H1 (cell line): ENCODE results near the gene NKAIN4.

Source experiments
- CREB1 ChIP-seq: IDR thresholded peaks from 2 replicates; pipeline ENCODE4 v1.6.1; 2012; ENCODE audit warnings: inconsistent platforms
- CTCF ChIP-seq, 3 experiments: IDR thresholded peaks; 1 replicate in 2 of 3; 2 replicates in 1 of 3; pipeline versions ENCODE4 v1.5.1 to v1.6.1; 2011; ENCODE audit warnings: low read length in 3 of 3, mild to moderate bottlenecking in 3 of 3, inconsistent platforms in 2 of 3, low read depth in 1 of 3, moderate library complexity in 1 of 3; ENCODE audit not compliant: insufficient read depth in 1 of 3; ENCODE audit errors: control extremely low read depth in 1 of 3
- EZH2 ChIP-seq: fragments of 200-600 bp; sonication (generic); IDR thresholded peaks from 2 replicates; pipeline ENCODE4 v1.7.1; 2012; ENCODE audit warnings: low read depth, mild to moderate bottlenecking, moderate library complexity, low read length, inconsistent platforms; ENCODE audit not compliant: severe bottlenecking
- POLR2A ChIP-seq, 2 experiments: IDR thresholded peaks; 1 replicate in 1 of 2; 2 replicates in 1 of 2; pipeline ENCODE4 v1.6.1; 2011; ENCODE audit warnings: low read depth in 2 of 2, low read length in 2 of 2, mild to moderate bottlenecking in 2 of 2; ENCODE audit errors: control extremely low read depth in 1 of 2
- RNF2 ChIP-seq: fragments of 200-900, 300-1000 bp; sonication (generic); IDR thresholded peaks from 2 replicates; pipeline ENCODE4 v1.7.1; 2016; ENCODE audit warnings: borderline replicate concordance, low read depth, mild to moderate bottlenecking, antibody characterized with exemption, low read length; ENCODE audit not compliant: poor library complexity, severe bottlenecking; ENCODE audit errors: missing control alignments

- no peak for TF ChIP-seq CREB1
- no peak for TF ChIP-seq CTCF (IDR thresholded peaks at IDR 0.05; ENCODE audit: control extremely low read depth in 1 of 3, insufficient read depth in 1 of 3, low read depth in 1 of 3, low read length in 3 of 3)
- no peak for TF ChIP-seq RNF2
- TF ChIP-seq POLR2A (IDR thresholded peaks at IDR 0.05; ENCODE audit: control extremely low read depth in 1 of 2, low read depth in 2 of 2, low read length in 2 of 2) = no peak
- TF ChIP-seq EZH2 = no peak
Observed at GRCh38 chr20:63269724-63270123, 15.5 kb upstream of the NKAIN4 start.
